GM12864 (cell line): ENCODE data around the gene PNMA1.
A peak's percentile ranks its signal among the peaks of the same experiment; 100 is the strongest.

Experiments used
- DNase-seq: peaks from one replicate; pipeline ENCODE4 v3.0.0-alpha.2; 2011; ENCODE audit warnings: low read depth
- H3K4me3 ChIP-seq: 2 replicates; pipeline ENCODE4 v1.5.1; 2011; ENCODE audit warnings: mild to moderate bottlenecking, low read depth, low read length, control low read depth
- TF ChIP-seq, protein P1 (sequence below): IDR thresholded peaks from 2 replicates; pipeline ENCODE4 v1.5.1; 2011; ENCODE audit warnings: low read depth, mild to moderate bottlenecking, moderate library complexity, low read length, control low read depth, inconsistent platforms; ENCODE audit errors: missing control alignments

PNMA1 gene

DNA sequence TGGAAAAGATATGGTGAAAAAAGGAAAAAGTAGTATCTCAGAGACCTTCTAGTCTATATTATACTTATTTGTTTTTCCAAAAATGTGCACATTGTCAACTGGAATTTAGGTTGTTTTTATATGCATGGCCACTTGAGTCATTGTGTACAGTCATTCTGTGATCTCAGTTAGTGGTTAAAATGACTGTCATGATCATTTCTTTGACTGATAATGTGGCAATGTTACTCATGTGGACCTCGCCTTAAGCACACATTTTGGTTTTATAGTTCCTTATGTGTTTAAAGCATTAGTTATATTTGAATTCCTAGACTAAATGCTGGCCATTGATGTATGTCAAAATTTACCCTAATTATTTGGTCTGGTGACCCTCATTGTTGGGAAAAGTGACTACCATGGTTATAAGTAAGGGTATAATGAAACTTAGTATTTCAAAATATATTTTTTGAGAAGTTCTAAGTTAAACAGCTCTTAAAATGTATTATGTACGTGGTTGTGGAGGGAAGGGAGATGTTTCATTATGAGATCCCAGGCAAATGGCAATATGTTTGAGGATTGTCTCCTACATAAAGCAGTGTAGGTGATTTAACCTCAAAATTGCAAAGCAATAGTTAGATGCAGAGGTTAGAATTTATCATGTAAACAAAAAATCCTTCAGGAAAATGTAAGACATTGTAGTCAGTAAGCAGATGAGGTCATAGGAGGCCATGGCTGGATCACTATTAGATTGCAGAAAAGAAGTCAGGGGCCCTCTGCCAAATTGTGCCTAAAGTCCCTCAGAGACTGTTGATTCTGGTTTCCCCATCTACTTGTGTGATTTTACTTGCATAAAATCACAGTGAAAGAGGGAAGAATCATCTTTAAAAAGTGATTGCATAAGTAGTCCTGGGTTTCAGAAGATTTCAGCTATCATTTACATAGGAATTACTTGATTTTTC is 17.5 kb downstream of the PNMA1 start:
- no peak overlapping the region; the same call in 1 of the 2 replicates for H3K4me3 ChIP-seq
- TF ChIP-seq, protein P1, sequence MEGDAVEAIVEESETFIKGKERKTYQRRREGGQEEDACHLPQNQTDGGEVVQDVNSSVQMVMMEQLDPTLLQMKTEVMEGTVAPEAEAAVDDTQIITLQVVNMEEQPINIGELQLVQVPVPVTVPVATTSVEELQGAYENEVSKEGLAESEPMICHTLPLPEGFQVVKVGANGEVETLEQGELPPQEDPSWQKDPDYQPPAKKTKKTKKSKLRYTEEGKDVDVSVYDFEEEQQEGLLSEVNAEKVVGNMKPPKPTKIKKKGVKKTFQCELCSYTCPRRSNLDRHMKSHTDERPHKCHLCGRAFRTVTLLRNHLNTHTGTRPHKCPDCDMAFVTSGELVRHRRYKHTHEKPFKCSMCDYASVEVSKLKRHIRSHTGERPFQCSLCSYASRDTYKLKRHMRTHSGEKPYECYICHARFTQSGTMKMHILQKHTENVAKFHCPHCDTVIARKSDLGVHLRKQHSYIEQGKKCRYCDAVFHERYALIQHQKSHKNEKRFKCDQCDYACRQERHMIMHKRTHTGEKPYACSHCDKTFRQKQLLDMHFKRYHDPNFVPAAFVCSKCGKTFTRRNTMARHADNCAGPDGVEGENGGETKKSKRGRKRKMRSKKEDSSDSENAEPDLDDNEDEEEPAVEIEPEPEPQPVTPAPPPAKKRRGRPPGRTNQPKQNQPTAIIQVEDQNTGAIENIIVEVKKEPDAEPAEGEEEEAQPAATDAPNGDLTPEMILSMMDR, result no peak
- peak; percentile 70 for DNase-seq

DNA sequence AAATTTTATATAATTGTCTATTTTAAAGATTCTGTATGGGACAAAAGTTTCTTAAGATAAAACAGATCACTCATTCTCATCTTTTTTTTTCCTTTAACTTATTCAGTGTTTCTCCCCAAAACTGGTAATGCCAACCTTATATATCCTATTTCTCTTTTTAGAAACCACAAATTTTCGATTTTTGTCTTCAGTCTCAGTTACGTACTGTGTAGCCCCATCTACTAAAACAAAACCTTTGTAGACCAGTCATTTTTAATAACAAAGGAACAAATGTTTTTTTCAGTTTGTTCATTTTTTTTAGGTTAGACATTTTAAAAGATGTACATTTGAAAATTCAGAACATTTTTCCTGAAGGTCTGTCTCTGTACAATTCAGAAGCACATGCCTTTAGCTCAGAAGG is 18.2 kb downstream of the PNMA1 start:
- no peak overlapping the region; the same call in 1 of the 2 replicates for H3K4me3 ChIP-seq
- DNase-seq, result no peak
- TF ChIP-seq, protein P1, result no peak

DNA sequence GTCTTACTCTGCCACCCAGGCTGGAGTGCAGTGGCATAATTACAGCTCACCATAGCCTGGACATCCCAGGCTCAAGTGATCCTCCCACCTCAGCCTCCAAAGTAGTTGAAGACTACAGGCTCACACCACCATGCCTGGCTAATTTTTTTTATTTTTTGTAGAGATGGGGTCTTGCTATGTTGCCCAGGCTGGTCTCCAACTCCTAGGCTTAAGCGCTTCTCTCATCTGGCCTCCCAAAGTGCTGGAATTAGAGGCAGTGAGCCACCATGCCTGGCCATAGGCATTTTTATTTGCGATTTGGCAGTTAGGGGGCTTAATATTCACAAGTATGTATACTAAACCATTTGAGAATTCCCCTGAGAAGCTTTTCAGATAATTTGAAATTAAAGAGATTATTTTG is 19.1 kb downstream of the PNMA1 start:
- TF ChIP-seq, protein P1, result no peak
- no peak for DNase-seq
- no peak overlapping the region for H3K4me3 ChIP-seq

DNA sequence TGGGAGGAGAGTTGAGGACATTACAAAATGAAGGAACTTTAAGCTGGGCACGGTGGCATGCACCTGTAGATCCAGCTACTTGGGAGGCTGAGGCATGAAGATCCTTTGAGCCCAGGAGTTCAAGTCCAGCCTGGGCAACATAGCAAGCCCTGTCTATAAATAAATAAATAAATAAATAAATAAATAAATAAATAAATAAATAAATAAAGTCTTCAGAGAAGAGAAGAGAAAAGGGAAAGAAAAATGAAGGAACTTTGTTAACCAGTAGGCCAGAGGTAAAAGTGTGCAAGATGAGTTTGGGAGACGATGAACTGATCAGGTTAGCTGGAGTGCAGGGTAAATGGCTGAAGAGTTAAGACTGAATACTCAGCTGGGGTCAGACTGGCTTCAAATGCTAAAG is 20.1 kb downstream of the PNMA1 start:
- H3K4me3 ChIP-seq, result no peak overlapping the region
- TF ChIP-seq, protein P1, result no peak
- no peak for DNase-seq

DNA sequence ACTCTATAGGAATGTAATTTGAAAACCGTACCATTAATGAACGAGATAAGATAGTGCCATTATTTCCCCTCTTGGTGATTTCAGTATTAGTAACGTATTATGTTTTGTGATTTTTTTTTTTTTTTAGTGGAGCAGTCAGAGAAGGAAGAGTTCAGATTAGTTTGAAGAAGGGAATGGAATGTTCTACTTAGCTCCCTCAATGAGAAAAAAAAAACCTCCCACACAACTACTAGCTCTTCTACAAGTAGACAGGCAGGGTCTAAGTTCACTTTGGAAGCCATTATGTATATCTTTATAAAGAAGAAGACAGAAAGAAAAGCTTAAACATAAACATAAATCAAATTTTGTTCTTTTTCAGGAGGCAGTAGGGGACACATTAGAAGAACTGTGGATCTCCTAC is 27.3 kb downstream of the PNMA1 start:
- no peak overlapping the region for H3K4me3 ChIP-seq
- DNase-seq, result no peak
- TF ChIP-seq, protein P1, result no peak

DNA sequence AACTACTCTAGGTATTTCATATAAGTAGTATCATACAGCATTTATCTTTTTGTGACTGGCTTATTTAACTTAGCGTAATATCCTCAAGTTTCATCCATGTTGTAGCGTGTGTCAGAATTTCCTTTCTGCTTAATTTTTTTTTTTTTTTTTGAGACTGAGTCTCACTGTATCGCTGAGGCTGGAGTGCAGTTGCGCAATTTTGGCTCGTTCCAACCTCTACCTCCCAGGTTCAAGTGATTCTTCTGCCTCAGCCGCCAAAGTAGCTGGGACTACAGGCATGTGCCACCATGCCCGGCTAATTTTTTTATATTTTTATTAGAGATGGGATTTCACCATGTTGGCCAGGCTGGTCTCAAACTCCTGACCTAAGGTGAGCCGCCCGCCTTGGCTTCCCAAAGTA is 28.9 kb downstream of the PNMA1 start:
- TF ChIP-seq, protein P1, result no peak
- DNase-seq, result no peak

DNA sequence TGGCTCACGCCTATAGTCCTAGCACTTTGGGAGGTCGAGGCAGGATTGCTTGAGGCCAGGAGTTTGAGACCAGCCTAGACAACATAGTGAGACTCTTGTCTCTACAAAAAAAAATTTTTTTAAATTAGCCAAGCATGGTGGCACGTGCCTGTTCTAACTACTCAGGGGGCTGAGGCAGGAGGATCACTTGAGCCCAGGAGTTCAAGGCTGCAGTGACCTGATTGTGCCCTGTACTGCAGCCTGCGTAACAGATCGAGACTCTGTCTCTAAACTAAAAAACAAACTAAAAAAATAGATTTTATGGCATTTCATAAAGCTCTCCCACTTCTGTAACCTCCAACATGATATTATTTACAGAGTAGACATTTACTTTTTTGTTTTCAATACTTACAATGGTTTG is 29.6 kb downstream of the PNMA1 start:
- TF ChIP-seq, protein P1, result no peak
- no peak overlapping the region for H3K4me3 ChIP-seq

More for the DNA sequence above, 28.9 kb downstream of the PNMA1 start:
- H3K4me3 ChIP-seq, result no peak overlapping the region

More for the DNA sequence above, 29.6 kb downstream of the PNMA1 start:
- DNase-seq, result no peak
